Hindlimb muscle (tissue), 1 donor: Measurements from ENCODE around the gene SNRPE. TPM values are rescaled to one million over a fixed set of nuclear protein-coding genes. Genes with fewer than 3 reads are reported as not detected.
"Not testable (repeated sequence)": the region's sequence is repeated elsewhere in the genome, so short reads cannot be mapped to it uniquely, and the experiment has no call there.

Experiments used
- DNase-seq: peaks from one replicate; pipeline ENCODE4 v3.0.0-alpha.2; 2013
- polyA plus RNA-seq: library from polyadenylated mRNA; unstranded; fragments of 120-200 nt; gene quantifications from one replicate; pipeline ENCODE4 v1.2.1, GENCODE V29; 2013; ENCODE audit not compliant: insufficient read length

The SNRPE gene
- polyA plus RNA-seq, result 118 TPM

GRCh38 chr1:203861379-203862184 lies at the start of gene SNRPE:
SNRPE (plus strand) TSS chr1:203861599; CDS start chr1:203861660, 61 bp downstream.
- DNase-seq, result peak; percentile 99

GRCh38 chr1:203813581-203814341 lies 47.6 kb upstream of the SNRPE start:
- DNase-seq, result no peak

GRCh38 chr1:203818399-203818798 lies 43.0 kb upstream of the SNRPE start:
- DNase-seq, result no peak

- no peak for DNase-seq
These were observed 38.1 kb upstream of the SNRPE start for GRCh38 chr1:203823306-203823705.

- no peak for DNase-seq
These were observed 35.2 kb upstream of the SNRPE start for GRCh38 chr1:203826175-203826574.

- no peak for DNase-seq
These were observed 33.4 kb upstream of the SNRPE start for GRCh38 chr1:203828002-203828401.

GRCh38 chr1:203828503-203828902 lies 32.9 kb upstream of the SNRPE start:
- DNase-seq, result no peak

GRCh38 chr1:203829247-203829646 lies 32.2 kb upstream of the SNRPE start:
- DNase-seq, result not testable (repeated sequence)

- DNase-seq, result no peak
These were observed 25.9 kb upstream of the SNRPE start for GRCh38 chr1:203835476-203835875.

- no peak for DNase-seq
These were observed 22.3 kb upstream of the SNRPE start for GRCh38 chr1:203839081-203839480.

GRCh38 chr1:203840208-203840808 lies 21.1 kb upstream of the SNRPE start:
- no peak for DNase-seq

GRCh38 chr1:203842559-203842876 lies 18.9 kb upstream of the SNRPE start:
- no peak for DNase-seq

GRCh38 chr1:203843435-203843834 lies 18.0 kb upstream of the SNRPE start:
- DNase-seq, result no peak

GRCh38 chr1:203853112-203853511 lies 8.3 kb upstream of the SNRPE start:
- not testable (repeated sequence) for DNase-seq

GRCh38 chr1:203858055-203858454 lies 3.3 kb upstream of the SNRPE start:
- DNase-seq, result no peak

- DNase-seq, result no peak
These were observed 2.4 kb upstream of the SNRPE start for GRCh38 chr1:203858975-203859374.

- DNase-seq, result no peak
These were observed 888 bp upstream of the SNRPE start for GRCh38 chr1:203860396-203861025.

- no peak for DNase-seq
These were observed 6.4 kb downstream of the SNRPE start for GRCh38 chr1:203867802-203868201.

- DNase-seq, result no peak
These were observed 8.8 kb downstream of the SNRPE start for GRCh38 chr1:203870245-203870644.

- peak; percentile 36 for DNase-seq
These were observed 9.9 kb downstream of the SNRPE start for GRCh38 chr1:203871114-203871880.

- no peak for DNase-seq
These were observed 11.7 kb downstream of the SNRPE start for GRCh38 chr1:203873094-203873493.

GRCh38 chr1:203878422-203878821 lies 17.0 kb downstream of the SNRPE start:
- DNase-seq, result no peak
